IMR-90 (cell line): Measurements from ENCODE around the gene RAB31. TPM values are rescaled to one million over a fixed set of nuclear protein-coding genes. Genes with fewer than 3 reads are reported as not detected.

Source experiments
- ATAC-seq: fragments of 200-7000 bp; cut with Tn5 transposase; 2 replicates; pipeline ENCODE4 v1.9.1; 2020; ENCODE audit warnings: low read depth, mild to moderate bottlenecking, moderate library complexity
- BruUV-seq: library from RNA; stranded (reverse); fragments of 400-500 nt; replicated peaks from 2 replicates; lab custom pipeline; 2021; lab: Mats Ljungman, UMichigan
- CTCF ChIA-PET: fragments of 300-600 bp; formaldehyde crosslinking; extraction: SDS; loops from one replicate; lab custom pipeline; 2021; ENCODE audit warnings: antibody characterized with exemption; lab: Yijun Ruan, JAX
- POLR2A ChIA-PET: fragments of 300-600 bp; sonication (Branson Sonifier 250); formaldehyde crosslinking; loops from one replicate; lab custom pipeline; 2022; ENCODE audit warnings: antibody characterized with exemption; ENCODE audit not compliant: unreplicated experiment; lab: Charles Lee
- DNase-seq: peaks from one replicate; pipeline ENCODE4 v3.0.0; 2013
- H2AFZ ChIP-seq: replicated peaks from 2 replicates; pipeline ENCODE3; 2013; ENCODE audit warnings: low read length, mild to moderate bottlenecking; ENCODE audit not compliant: poor library complexity
- H2AK5ac ChIP-seq: 2 replicates; pipeline ENCODE4 v1.6.1; 2013; ENCODE audit warnings: low read depth, low read length, inconsistent platforms
- H2AK9ac ChIP-seq: replicated peaks from 2 replicates; pipeline ENCODE3; 2013; ENCODE audit warnings: mild to moderate bottlenecking, low read depth, low read length, moderate library complexity; ENCODE audit not compliant: poor library complexity
- H2BK120ac ChIP-seq: 2 replicates; pipeline ENCODE4 v1.6.1; 2013; ENCODE audit warnings: low read depth, low read length, inconsistent platforms
- H2BK15ac ChIP-seq: 3 replicates; pipeline ENCODE4 v1.6.1; 2013; ENCODE audit warnings: low read depth, low read length, inconsistent platforms
- H2BK20ac ChIP-seq: 2 replicates; pipeline ENCODE4 v1.6.1; 2013; ENCODE audit warnings: low read depth, mild to moderate bottlenecking, inconsistent platforms, low read length, moderate library complexity
- H2BK5ac ChIP-seq: 2 replicates; pipeline ENCODE4 v1.6.1; 2013; ENCODE audit warnings: mild to moderate bottlenecking, low read depth, low read length, inconsistent platforms; ENCODE audit not compliant: poor library complexity, severe bottlenecking
- H3K14ac ChIP-seq: replicated peaks from 2 replicates; pipeline ENCODE4 v1.6.1; 2013; ENCODE audit warnings: low read depth, low read length, inconsistent platforms
- H3K18ac ChIP-seq: 2 replicates; pipeline ENCODE4 v1.6.1; 2013; ENCODE audit warnings: low read depth, low read length, control low read depth
- H3K23ac ChIP-seq: 2 replicates; pipeline ENCODE4 v1.6.1; 2013; ENCODE audit warnings: low read depth, low read length, inconsistent platforms
- H3K27ac ChIP-seq: 2 replicates; pipeline ENCODE4 v1.5.1; 2013; ENCODE audit warnings: mild to moderate bottlenecking, control low read depth, low read length; ENCODE audit not compliant: insufficient read depth
- H3K27me3 ChIP-seq: 2 replicates; pipeline ENCODE4 v1.6.1; 2013; ENCODE audit warnings: low read length; ENCODE audit not compliant: control insufficient read depth, insufficient read depth
- H3K36me3 ChIP-seq: 2 replicates; pipeline ENCODE4 v1.6.1; 2013; ENCODE audit warnings: low read length, mixed read lengths; ENCODE audit not compliant: control insufficient read depth, insufficient read depth
- H3K4ac ChIP-seq: 2 replicates; pipeline ENCODE4 v1.6.1; 2013; ENCODE audit warnings: low read depth, low read length, inconsistent platforms
- H3K4me1 ChIP-seq: 2 replicates; pipeline ENCODE4 v1.6.1; 2013; ENCODE audit warnings: low read length, mixed read lengths; ENCODE audit not compliant: control insufficient read depth, insufficient read depth
- H3K4me2 ChIP-seq: 2 replicates; pipeline ENCODE4 v1.6.1; 2013; ENCODE audit warnings: low read depth, mild to moderate bottlenecking, control low read depth, low read length, moderate library complexity
- H3K4me3 ChIP-seq: 2 replicates; pipeline ENCODE4 v1.5.1; 2013; ENCODE audit warnings: low read depth, mild to moderate bottlenecking, control low read depth, low read length, moderate library complexity; ENCODE audit not compliant: insufficient read depth
- H3K56ac ChIP-seq: 2 replicates; pipeline ENCODE4 v1.6.1; 2013; ENCODE audit warnings: low read length, inconsistent platforms; ENCODE audit not compliant: insufficient read depth; ENCODE audit errors: extremely low read depth
- H3K79me1 ChIP-seq, 2 experiments: 2 replicates each; pipeline ENCODE4 v1.6.1; 2013; ENCODE audit warnings: low read length in 2 of 2, inconsistent platforms in 1 of 2, low read depth in 1 of 2
- H3K9ac ChIP-seq: 2 replicates; pipeline ENCODE4 v1.6.1; 2013; ENCODE audit warnings: low read depth, low read length, control low read depth
- H3K9me1 ChIP-seq: 2 replicates; pipeline ENCODE4 v1.6.1; 2013; ENCODE audit warnings: low read length, inconsistent platforms; ENCODE audit not compliant: insufficient read depth
- H3K9me3 ChIP-seq: 2 replicates; pipeline ENCODE4 v1.6.1; 2013; ENCODE audit warnings: low read length; ENCODE audit not compliant: control insufficient read depth, insufficient read depth
- H4K20me1 ChIP-seq: 2 replicates; pipeline ENCODE4 v1.6.1; 2013; ENCODE audit warnings: low read length, inconsistent platforms; ENCODE audit not compliant: insufficient read depth
- H4K5ac ChIP-seq: 2 replicates; pipeline ENCODE4 v1.6.1; 2013; ENCODE audit warnings: mild to moderate bottlenecking, low read depth, low read length, control low read depth
- H4K8ac ChIP-seq, 2 experiments: 2 replicates each; pipeline ENCODE4 v1.6.1; 2013; ENCODE audit warnings: low read depth in 2 of 2, low read length in 2 of 2, control low read depth in 1 of 2, inconsistent platforms in 1 of 2
- H4K91ac ChIP-seq: 2 replicates; pipeline ENCODE4 v1.6.1; 2013; ENCODE audit warnings: low read depth, low read length, inconsistent platforms; ENCODE audit not compliant: insufficient read depth
- CEBPB ChIP-seq: IDR thresholded peaks from 2 replicates; pipeline ENCODE4 v1.6.1; 2012; ENCODE audit warnings: low read depth, low read length, improper control_type of control experiment
- FOS ChIP-seq: fragments of 150-350 bp; IDR thresholded peaks from 2 replicates; pipeline ENCODE4 v1.6.1; 2016; ENCODE audit warnings: low read depth, low read length
- RAD21 ChIP-seq: IDR thresholded peaks from 2 replicates; pipeline ENCODE4 v1.6.1; 2012; ENCODE audit warnings: low read length, improper control_type of control experiment
- RCOR1 ChIP-seq: IDR thresholded peaks from 2 replicates; pipeline ENCODE4 v1.6.1; 2012; ENCODE audit warnings: mild to moderate bottlenecking, low read length, improper control_type of control experiment; ENCODE audit not compliant: insufficient replicate concordance
- SMC3 ChIP-seq: fragments of 150-350 bp; IDR thresholded peaks from 2 replicates; pipeline ENCODE4 v1.6.1; 2016; ENCODE audit warnings: low read depth, mild to moderate bottlenecking, antibody characterized with exemption, low read length, moderate library complexity
- WGBS, 2 experiments: methylation state at CpG; one replicate each; pipeline versions ENCODE4 v1.1.5 to v1.1.7; 2013; ENCODE audit warnings: missing lambda C conversion rate in 2 of 2; ENCODE audit not compliant: insufficient read length in 1 of 2; ENCODE audit errors: extremely low coverage in 2 of 2; 5-methylcytosine and 5-hydroxymethylcytosine counted together
- dilution Hi-C: fragments of 300-500 bp; cut with HindIII; formaldehyde crosslinking; loops from one replicate; pipeline ENCODE4 v1.14.3; 2018; ENCODE audit warnings: low sequenced_read_pairs; ENCODE audit not compliant: unreplicated experiment
- in situ Hi-C: fragments of 300-500 bp; cut with MboI; formaldehyde crosslinking; loops from 3 replicates; pipeline ENCODE4 v1.14.3; 2019; ENCODE audit warnings: low sequenced_read_pairs, inconsistent platforms, mixed read lengths
- intact Hi-C: fragments of 100-400 bp; cut with micrococcal nuclease; formaldehyde crosslinking; loops from 2 replicates; pipeline ENCODE4 v1.10.0; 2022
- polyA plus RNA-seq, 3 experiments: library from polyadenylated mRNA; depleted of rRNA; stranded (reverse); fragments of >200 nt; gene quantifications; 2 replicates each; pipeline ENCODE4 v1.2.3, GENCODE V29; 2012; ENCODE audit warnings: low replicate concordance in 1 of 3
- total RNA-seq: library from RNA; depleted of rRNA; stranded (reverse); fragments of >200 nt; gene quantifications from 2 replicates; pipeline ENCODE4 v1.2.3, GENCODE V29; 2012
- TF ChIP-seq, protein P1 (sequence below): fragments of 150-350 bp; IDR thresholded peaks from 2 replicates; pipeline ENCODE4 v1.6.1; 2017; ENCODE audit warnings: mild to moderate bottlenecking, antibody characterized with exemption, low read length, low read depth

The RAB31 gene
- total and polyA plus RNA-seq, 2 of the 4 experiments (the other 2 are of a cell fraction), result 13.8 to 26.9 TPM

DNA sequence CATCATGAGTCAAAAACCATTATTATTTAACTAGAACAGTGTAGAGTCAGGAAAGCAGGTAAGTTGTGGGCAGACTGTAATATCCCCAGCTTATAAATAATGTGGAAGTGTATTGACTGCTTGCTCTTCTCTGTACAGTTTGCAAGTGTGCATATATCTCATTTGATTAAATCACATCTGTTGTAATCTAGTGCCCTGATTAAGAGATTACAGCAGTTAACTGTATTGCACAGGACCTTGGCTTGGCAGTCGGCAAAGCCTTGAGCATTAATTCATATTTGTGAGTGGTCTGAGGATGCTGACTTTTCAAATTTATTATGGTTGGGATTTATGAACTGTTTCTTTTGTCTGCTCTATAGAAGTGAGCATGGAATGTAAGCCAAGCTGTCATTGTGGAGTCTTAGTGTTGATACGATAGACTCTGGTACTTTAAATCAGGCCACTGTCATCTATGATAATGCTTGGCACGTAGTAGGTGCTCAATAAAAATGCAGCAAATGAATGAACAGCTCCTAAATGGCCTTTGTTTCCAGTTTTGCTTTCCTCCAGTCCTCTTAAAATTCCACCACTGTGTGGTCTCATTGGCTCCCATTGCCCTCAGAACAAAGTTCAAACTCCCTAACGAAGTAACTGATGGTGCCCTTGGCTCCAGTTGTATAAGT is 48.3 kb downstream of the RAB31 start:
- DNase-seq (no peak), ATAC-seq (no peak)
- intact Hi-C loops (no loop called here), in situ Hi-C loops (no loop called here), dilution Hi-C loops (no loop called here)
- Histone ChIP-seq H3K4ac (no peak overlapping the region), H3K18ac (no peak overlapping the region), H2AFZ (no peak overlapping the region), H3K4me2 (no peak overlapping the region), H2BK5ac (no peak overlapping the region), H3K36me3 (no peaks in the 10 kb centered on the region), H4K91ac (no peak overlapping the region), H3K9ac (no peak overlapping the region), H2BK20ac (no peak overlapping the region), H3K27ac (no peak overlapping the region), H3K79me1 (peaks cover 45 to 63% of the 10 kb centered on the region in 2 experiments), H4K5ac (no peak overlapping the region), H4K20me1 (peaks cover 16% of the 10 kb centered on the region; the same call in 1 of the 2 replicates), H3K9me3 (no peaks in the 10 kb centered on the region), H3K4me3 (no peak overlapping the region), H3K27me3 (no peaks in the 10 kb centered on the region), H2AK5ac (no peak overlapping the region), H4K8ac (no peak overlapping the region), H3K9me1 (peaks cover 15% of the 10 kb centered on the region), H3K4me1 (peaks cover 13% of the 10 kb centered on the region), H3K23ac (no peak overlapping the region), H3K14ac (no peak overlapping the region), H2AK9ac (no peak overlapping the region), H2BK15ac (no peak overlapping the region), H2BK120ac (no peak overlapping the region), H3K56ac (no peak overlapping the region)
- BruUV-seq, result no TSS peak
- WGBS, 2 experiments, result no CpG with 5 or more reads among the region's 4 CpGs
- ChIA-PET POLR2A (no interaction called here), CTCF (no interaction called here)
- TF ChIP-seq, protein P1, sequence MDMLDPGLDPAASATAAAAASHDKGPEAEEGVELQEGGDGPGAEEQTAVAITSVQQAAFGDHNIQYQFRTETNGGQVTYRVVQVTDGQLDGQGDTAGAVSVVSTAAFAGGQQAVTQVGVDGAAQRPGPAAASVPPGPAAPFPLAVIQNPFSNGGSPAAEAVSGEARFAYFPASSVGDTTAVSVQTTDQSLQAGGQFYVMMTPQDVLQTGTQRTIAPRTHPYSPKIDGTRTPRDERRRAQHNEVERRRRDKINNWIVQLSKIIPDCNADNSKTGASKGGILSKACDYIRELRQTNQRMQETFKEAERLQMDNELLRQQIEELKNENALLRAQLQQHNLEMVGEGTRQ, result no peak
- TF ChIP-seq RCOR1, result no peak
- no peak for TF ChIP-seq RAD21
- TF ChIP-seq FOS, result no peak
- no peak for TF ChIP-seq SMC3
- TF ChIP-seq CEBPB, result no peak
